C4-2B (cell line): ENCODE measurements around the gene SCAPER.

ENCODE experiments used
- H3K27ac ChIP-seq: fragments of 450-650 bp; 2 replicates; pipeline ENCODE4 v1.5.1; 2017
- CTCF ChIP-seq: fragments of 450-650 bp; conservative IDR thresholded peaks from 2 replicates; pipeline ENCODE4 v1.5.1; 2017; ENCODE audit warnings: mild to moderate bottlenecking
- ZFX ChIP-seq: fragments of 450-650 bp; IDR thresholded peaks from 2 replicates; pipeline ENCODE4 v1.6.1; 2017

SCAPER gene

GRCh38 chr15:76577879-76578512, 327.1 kb downstream of the SCAPER start:
- H3K27ac ChIP-seq, result no peak overlapping the region
- TF ChIP-seq ZFX (no peak), CTCF (no peak)

- TF ChIP-seq ZFX (no peak), CTCF (no peak)
- H3K27ac ChIP-seq, result no peak overlapping the region
Observed at GRCh38 chr15:76576523-76577279, 328.4 kb downstream of the SCAPER start.

- no peak for TF ChIP-seq ZFX
- no peak for TF ChIP-seq CTCF
- no peak overlapping the region for H3K27ac ChIP-seq
Observed at GRCh38 chr15:76575679-76576078, 329.5 kb downstream of the SCAPER start.

- TF ChIP-seq CTCF (no peak), ZFX (no peak)
- no peak overlapping the region for H3K27ac ChIP-seq
Observed at GRCh38 chr15:76575274-76575673, 329.9 kb downstream of the SCAPER start.

GRCh38 chr15:76572983-76573314, 332.2 kb downstream of the SCAPER start:
- TF ChIP-seq CTCF (no peak), ZFX (no peak)
- no peak overlapping the region for H3K27ac ChIP-seq

- H3K27ac ChIP-seq, result no peak overlapping the region
- no peak for TF ChIP-seq CTCF
- TF ChIP-seq ZFX, result no peak
Observed at GRCh38 chr15:76566276-76566675, 338.9 kb downstream of the SCAPER start.

- H3K27ac ChIP-seq, result no peak overlapping the region
- TF ChIP-seq CTCF (no peak), ZFX (no peak)
Observed at GRCh38 chr15:76565366-76565765, 339.8 kb downstream of the SCAPER start.
